ENCODE data around the gene ADRA2B.

- no peak for TF ChIP-seq POLR2A (IDR thresholded peaks at IDR 0.05; ENCODE audit: extremely low read depth, insufficient read length)
- no peak for TF ChIP-seq MAX (IDR thresholded peaks at IDR 0.05; ENCODE audit: low read depth, low read length)
- TF ChIP-seq CTCF (IDR thresholded peaks at IDR 0.05; ENCODE audit: low read depth, low read length) = no peak
Observed at GRCh38 chr2:96097951-96098823, 18.2 kb downstream of the ADRA2B start.
